Neural cell (in vitro differentiated cells): ENCODE measurements around the gene PLD2. TPM values are rescaled to one million over a fixed set of nuclear protein-coding genes. Genes with fewer than 3 reads are reported as not detected.

Experiments used
- H2AFZ ChIP-seq: fragments of 200-600, 300-800 bp; sonication (generic), shearing (Covaris generic); 2 replicates; pipeline ENCODE4 v1.6.0; 2014; ENCODE audit warnings: low read depth, mild to moderate bottlenecking, antibody characterized with exemption, low read length, moderate library complexity
- H3F3A ChIP-seq: fragments of 200-600 bp; shearing (Covaris generic); 2 replicates; pipeline ENCODE4 v1.6.1; 2016; ENCODE audit warnings: mild to moderate bottlenecking, moderate library complexity, mixed read lengths, antibody characterized with exemption, low read length; ENCODE audit not compliant: insufficient read depth, poor library complexity, severe bottlenecking
- H3K27ac ChIP-seq: fragments of 200-600, 300-800 bp; sonication (generic), shearing (Covaris generic); 2 replicates; pipeline ENCODE4 v1.5.1; 2014; ENCODE audit warnings: mild to moderate bottlenecking, low read length, moderate library complexity
- H3K27me3 ChIP-seq: fragments of 300-800, 200-600 bp; sonication (generic), shearing (Covaris generic); 2 replicates; pipeline ENCODE4 v1.6.0; 2014; ENCODE audit warnings: mild to moderate bottlenecking, low read depth, low read length, moderate library complexity; ENCODE audit not compliant: insufficient read depth
- H3K36me3 ChIP-seq: fragments of 300-800, 200-600 bp; sonication (generic), shearing (Covaris generic); 2 replicates; pipeline ENCODE4 v1.5.1; 2014; ENCODE audit warnings: mild to moderate bottlenecking, antibody characterized with exemption, low read length, moderate library complexity; ENCODE audit not compliant: insufficient read depth
- H3K4me2 ChIP-seq: fragments of 300-800, 200-600 bp; sonication (generic), shearing (Covaris generic); 2 replicates; pipeline ENCODE4 v1.6.0; 2014; ENCODE audit warnings: mild to moderate bottlenecking, low read length
- H3K4me3 ChIP-seq: fragments of 300-800, 200-600 bp; sonication (generic), shearing (Covaris generic); 2 replicates; pipeline ENCODE4 v1.5.1; 2014; ENCODE audit warnings: mild to moderate bottlenecking, low read length, moderate library complexity
- H3K79me2 ChIP-seq: fragments of 200-600 bp; shearing (Covaris generic); replicated peaks from 2 replicates; pipeline ENCODE4 v1.6.0; 2014; ENCODE audit warnings: mild to moderate bottlenecking, low read length, moderate library complexity; ENCODE audit not compliant: insufficient read depth
- H3K9ac ChIP-seq: fragments of 300-800, 200-600 bp; sonication (generic), shearing (Covaris generic); 2 replicates; pipeline ENCODE4 v1.6.1; 2016; ENCODE audit warnings: mild to moderate bottlenecking, low read length, mixed read lengths
- H3K9me2 ChIP-seq: fragments of 200-600 bp; shearing (Covaris generic); 2 replicates; pipeline ENCODE4 v1.6.1; 2016; ENCODE audit warnings: mild to moderate bottlenecking, low read length, mixed read lengths; ENCODE audit not compliant: insufficient read depth
- H3K9me3 ChIP-seq: fragments of 200-600, 300-800 bp; sonication (generic), shearing (Covaris generic); 2 replicates; pipeline ENCODE4 v1.6.1; 2016; ENCODE audit warnings: mild to moderate bottlenecking, mixed run types, low read length, moderate library complexity, mixed read lengths
- H4K20me1 ChIP-seq: fragments of 200-600 bp; shearing (Covaris generic); 2 replicates; pipeline ENCODE4 v1.6.1; 2016; ENCODE audit warnings: mild to moderate bottlenecking, mixed run types; ENCODE audit not compliant: insufficient read depth
- EP300 ChIP-seq: fragments of 450-650 bp; conservative IDR thresholded peaks from 2 replicates; pipeline ENCODE4 v1.6.1; 2014; ENCODE audit warnings: antibody characterized with exemption, mild to moderate bottlenecking, moderate library complexity; ENCODE audit not compliant: poor library complexity, severe bottlenecking
- EZH2 ChIP-seq: fragments of 200-600, 300-800 bp; shearing (Covaris generic), sonication (generic); IDR thresholded peaks from 2 replicates; pipeline ENCODE4 v1.6.1; 2014; ENCODE audit warnings: antibody characterized with exemption, low read length, borderline replicate concordance, mild to moderate bottlenecking; ENCODE audit not compliant: insufficient read depth, poor library complexity, severe bottlenecking
- MXI1 ChIP-seq: fragments of 450-650 bp; conservative IDR thresholded peaks from 2 replicates; pipeline ENCODE4 v1.6.1; 2014; ENCODE audit warnings: antibody characterized with exemption, mild to moderate bottlenecking; ENCODE audit not compliant: poor library complexity, severe bottlenecking
- POLR2AphosphoS5 ChIP-seq: IDR thresholded peaks from 2 replicates; pipeline ENCODE4 v1.6.1; 2012
- RAD21 ChIP-seq: fragments of 450-650 bp; conservative IDR thresholded peaks from 2 replicates; pipeline ENCODE4 v1.6.1; 2014; ENCODE audit warnings: antibody characterized with exemption, mild to moderate bottlenecking, moderate library complexity
- SMC3 ChIP-seq: fragments of 450-650 bp; conservative IDR thresholded peaks from 2 replicates; pipeline ENCODE4 v1.6.1; 2014; ENCODE audit warnings: antibody characterized with exemption, mild to moderate bottlenecking, moderate library complexity; ENCODE audit not compliant: poor library complexity
- TAF1 ChIP-seq: IDR thresholded peaks from 2 replicates; pipeline ENCODE4 v1.6.1; 2012; ENCODE audit warnings: low read depth
- polyA plus RNA-seq: library from polyadenylated mRNA; depleted of rRNA; stranded (reverse); fragments of >200 nt; gene quantifications from 2 replicates; pipeline ENCODE4 v1.2.3, GENCODE V29; 2014
- TF ChIP-seq, protein P1 (sequence below): fragments of 450-650 bp; IDR thresholded peaks from 2 replicates; pipeline ENCODE4 v1.5.1; 2014; ENCODE audit warnings: antibody characterized with exemption, mild to moderate bottlenecking, moderate library complexity; ENCODE audit not compliant: poor library complexity, severe bottlenecking
- TF ChIP-seq, protein P2 (sequence below): IDR thresholded peaks from 2 replicates; pipeline ENCODE4 v1.6.1; 2012; ENCODE audit warnings: borderline replicate concordance

PLD2 gene
- polyA plus RNA-seq, 1 donor from 2014 or later, result 2.0 TPM

DNA sequence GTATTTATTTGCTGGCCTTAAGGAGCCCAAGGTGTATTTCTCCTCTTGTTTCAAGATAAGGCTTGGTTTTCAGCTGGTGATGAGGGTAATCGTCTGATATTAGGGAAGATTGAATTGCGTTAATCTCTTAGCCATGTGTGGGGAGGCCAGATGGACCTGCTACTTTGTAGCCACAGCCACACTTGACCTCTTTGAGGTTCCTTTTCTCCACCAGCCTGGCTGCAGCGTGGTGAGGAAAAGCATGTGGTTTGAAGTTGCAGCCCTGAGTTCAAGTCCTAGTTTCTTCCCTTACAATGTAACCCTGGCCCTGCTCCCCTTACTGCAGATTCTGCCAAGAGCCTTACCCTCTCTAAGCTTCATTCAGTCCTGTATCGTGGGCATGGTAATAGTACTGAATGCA, 29.3 kb downstream of the PLD2 start:
- H3K9me3 ChIP-seq, result no peaks in the 10 kb centered on the region
- no peaks in the 10 kb centered on the region for H3K36me3 ChIP-seq
- H3K79me2 ChIP-seq, result peaks cover 58% of the 10 kb centered on the region
- no peaks in the 10 kb centered on the region for H4K20me1 ChIP-seq
- H2AFZ ChIP-seq, result no peak overlapping the region
- no peak for TF ChIP-seq TAF1
- TF ChIP-seq SMC3, result no peak
- no peak for TF ChIP-seq MXI1
- no peak for TF ChIP-seq RAD21
- TF ChIP-seq EZH2, result no peak
- TF ChIP-seq, protein P1, sequence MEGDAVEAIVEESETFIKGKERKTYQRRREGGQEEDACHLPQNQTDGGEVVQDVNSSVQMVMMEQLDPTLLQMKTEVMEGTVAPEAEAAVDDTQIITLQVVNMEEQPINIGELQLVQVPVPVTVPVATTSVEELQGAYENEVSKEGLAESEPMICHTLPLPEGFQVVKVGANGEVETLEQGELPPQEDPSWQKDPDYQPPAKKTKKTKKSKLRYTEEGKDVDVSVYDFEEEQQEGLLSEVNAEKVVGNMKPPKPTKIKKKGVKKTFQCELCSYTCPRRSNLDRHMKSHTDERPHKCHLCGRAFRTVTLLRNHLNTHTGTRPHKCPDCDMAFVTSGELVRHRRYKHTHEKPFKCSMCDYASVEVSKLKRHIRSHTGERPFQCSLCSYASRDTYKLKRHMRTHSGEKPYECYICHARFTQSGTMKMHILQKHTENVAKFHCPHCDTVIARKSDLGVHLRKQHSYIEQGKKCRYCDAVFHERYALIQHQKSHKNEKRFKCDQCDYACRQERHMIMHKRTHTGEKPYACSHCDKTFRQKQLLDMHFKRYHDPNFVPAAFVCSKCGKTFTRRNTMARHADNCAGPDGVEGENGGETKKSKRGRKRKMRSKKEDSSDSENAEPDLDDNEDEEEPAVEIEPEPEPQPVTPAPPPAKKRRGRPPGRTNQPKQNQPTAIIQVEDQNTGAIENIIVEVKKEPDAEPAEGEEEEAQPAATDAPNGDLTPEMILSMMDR, result no peak
- TF ChIP-seq POLR2AphosphoS5, result no peak
- TF ChIP-seq, protein P2, sequence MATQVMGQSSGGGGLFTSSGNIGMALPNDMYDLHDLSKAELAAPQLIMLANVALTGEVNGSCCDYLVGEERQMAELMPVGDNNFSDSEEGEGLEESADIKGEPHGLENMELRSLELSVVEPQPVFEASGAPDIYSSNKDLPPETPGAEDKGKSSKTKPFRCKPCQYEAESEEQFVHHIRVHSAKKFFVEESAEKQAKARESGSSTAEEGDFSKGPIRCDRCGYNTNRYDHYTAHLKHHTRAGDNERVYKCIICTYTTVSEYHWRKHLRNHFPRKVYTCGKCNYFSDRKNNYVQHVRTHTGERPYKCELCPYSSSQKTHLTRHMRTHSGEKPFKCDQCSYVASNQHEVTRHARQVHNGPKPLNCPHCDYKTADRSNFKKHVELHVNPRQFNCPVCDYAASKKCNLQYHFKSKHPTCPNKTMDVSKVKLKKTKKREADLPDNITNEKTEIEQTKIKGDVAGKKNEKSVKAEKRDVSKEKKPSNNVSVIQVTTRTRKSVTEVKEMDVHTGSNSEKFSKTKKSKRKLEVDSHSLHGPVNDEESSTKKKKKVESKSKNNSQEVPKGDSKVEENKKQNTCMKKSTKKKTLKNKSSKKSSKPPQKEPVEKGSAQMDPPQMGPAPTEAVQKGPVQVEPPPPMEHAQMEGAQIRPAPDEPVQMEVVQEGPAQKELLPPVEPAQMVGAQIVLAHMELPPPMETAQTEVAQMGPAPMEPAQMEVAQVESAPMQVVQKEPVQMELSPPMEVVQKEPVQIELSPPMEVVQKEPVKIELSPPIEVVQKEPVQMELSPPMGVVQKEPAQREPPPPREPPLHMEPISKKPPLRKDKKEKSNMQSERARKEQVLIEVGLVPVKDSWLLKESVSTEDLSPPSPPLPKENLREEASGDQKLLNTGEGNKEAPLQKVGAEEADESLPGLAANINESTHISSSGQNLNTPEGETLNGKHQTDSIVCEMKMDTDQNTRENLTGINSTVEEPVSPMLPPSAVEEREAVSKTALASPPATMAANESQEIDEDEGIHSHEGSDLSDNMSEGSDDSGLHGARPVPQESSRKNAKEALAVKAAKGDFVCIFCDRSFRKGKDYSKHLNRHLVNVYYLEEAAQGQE, result no peak
- no peak for TF ChIP-seq EP300
- H3K27ac ChIP-seq, result no peak overlapping the region
- no peaks in the 10 kb centered on the region for H3F3A ChIP-seq
- H3K4me3 ChIP-seq, result peak overlapping the region; percentile 100
- H3K9ac ChIP-seq, result no peak overlapping the region
- H3K27me3 ChIP-seq, result no peaks in the 10 kb centered on the region
- H3K4me2 ChIP-seq, result no peak overlapping the region
- H3K9me2 ChIP-seq, result no peaks in the 10 kb centered on the region

DNA sequence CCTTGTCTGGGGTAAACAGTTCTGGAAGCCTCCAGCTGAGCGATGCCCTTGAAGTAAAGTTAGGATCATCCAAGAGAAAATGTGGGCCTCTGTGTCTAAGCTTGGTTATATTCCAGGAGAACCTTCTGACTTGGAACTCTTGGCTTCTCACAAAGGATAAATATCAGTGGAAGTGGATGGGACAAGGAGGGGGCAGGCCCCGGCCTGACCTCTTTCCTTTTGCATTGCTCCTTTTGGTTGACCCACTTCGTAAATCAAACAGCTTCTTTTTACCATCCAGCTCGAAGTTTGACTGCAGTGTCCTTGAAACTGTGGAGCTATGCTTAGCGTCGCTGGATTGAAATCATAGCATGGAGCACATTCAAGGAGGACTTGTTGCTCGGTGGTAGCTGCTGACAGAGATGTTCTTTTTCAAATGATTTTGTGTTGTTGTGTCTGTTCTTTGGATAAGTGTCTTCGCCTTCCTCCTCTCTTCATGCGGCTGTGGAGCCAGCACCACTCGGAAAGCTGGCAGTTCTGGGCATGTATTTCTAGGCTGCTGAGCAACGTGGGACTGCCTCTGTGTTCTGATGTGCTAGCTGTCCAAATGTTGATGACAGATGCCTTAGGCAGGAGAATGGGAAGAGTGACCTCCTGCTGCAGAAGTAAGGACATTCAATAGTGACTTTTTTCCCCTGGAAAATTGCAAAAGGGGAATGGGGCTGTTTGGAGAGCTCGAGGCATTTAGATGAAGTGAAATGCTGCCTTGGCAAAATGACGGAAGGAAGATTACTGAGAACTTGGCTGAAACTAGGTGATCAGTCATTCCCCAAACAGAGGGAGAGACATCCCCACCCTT, 30.7 kb downstream of the PLD2 start:
- H3K4me3 ChIP-seq, result no peak overlapping the region
- peaks cover 58% of the 10 kb centered on the region for H3K79me2 ChIP-seq
- H3K4me2 ChIP-seq, result no peak overlapping the region
- H3K9me2 ChIP-seq, result no peaks in the 10 kb centered on the region
- no peak for TF ChIP-seq EP300
- no peak for TF ChIP-seq MXI1
- no peak for TF ChIP-seq TAF1
- TF ChIP-seq, protein P1, result no peak
- TF ChIP-seq SMC3, result no peak
- TF ChIP-seq, protein P2, result no peak
- TF ChIP-seq EZH2, result no peak
- no peak for TF ChIP-seq POLR2AphosphoS5
- no peak for TF ChIP-seq RAD21
- H3K9me3 ChIP-seq, result no peaks in the 10 kb centered on the region
- H2AFZ ChIP-seq, result no peak overlapping the region
- H3K36me3 ChIP-seq, result no peaks in the 10 kb centered on the region
- no peaks in the 10 kb centered on the region for H4K20me1 ChIP-seq
- H3F3A ChIP-seq, result no peaks in the 10 kb centered on the region
- H3K9ac ChIP-seq, result no peak overlapping the region
- no peaks in the 10 kb centered on the region for H3K27me3 ChIP-seq
- H3K27ac ChIP-seq, result no peak overlapping the region
